ENCODE data around the gene ZNF776. TPM values are rescaled to one million over a fixed set of nuclear protein-coding genes. Genes with fewer than 3 reads are reported as not detected.
"Not testable (repeated sequence)": the region's sequence is repeated elsewhere in the genome, so short reads cannot be mapped to it uniquely, and the experiment has no call there.

The ZNF776 gene
- total RNA-seq: 10 to 100 TPM in 1 of 2 experiments, 1 to 10 TPM in 1; 8.9 to 14.7 TPM

DNA sequence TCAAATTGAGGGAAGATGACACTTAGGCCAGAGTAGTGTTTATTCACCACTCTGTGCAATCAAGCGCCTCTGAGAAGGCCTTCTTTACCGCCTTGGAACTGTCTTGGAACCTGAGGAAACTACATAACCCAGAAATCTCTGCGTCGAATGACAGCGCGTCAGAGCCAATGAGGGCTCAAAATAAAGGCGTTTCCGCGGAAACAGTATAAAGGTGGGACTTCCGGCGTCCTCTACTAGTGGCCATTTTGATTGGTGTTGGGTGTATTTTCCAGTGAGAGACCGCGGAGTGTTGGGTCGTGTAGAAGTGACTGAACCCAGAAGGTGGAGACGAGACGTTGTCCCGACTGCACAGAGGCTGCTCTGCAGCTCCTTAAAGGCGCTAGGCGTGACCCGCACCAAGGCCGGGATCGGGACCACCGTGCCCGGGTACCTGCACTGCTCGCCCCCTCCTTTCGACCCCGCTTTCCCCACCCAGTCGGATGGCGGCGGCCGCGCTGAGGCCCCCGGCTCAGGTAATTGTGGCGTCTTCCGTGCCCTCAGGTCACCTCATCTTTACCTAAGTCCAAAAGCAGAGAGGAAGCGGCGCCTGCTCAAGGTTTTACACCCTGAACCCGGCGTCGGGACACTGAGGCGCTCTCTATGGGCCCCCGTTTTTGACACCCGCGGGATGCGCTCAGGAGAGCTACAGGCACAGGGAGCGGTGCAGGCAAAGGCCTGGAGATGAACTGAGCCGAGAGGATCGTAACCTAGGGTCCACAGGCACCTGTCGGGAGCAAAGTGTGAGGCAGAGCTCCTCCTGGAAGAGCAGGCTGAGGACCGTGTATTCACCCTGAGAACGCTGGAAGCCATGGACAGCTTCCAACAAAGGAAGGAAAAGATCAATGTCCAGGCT, at the start of gene ZNF776:
Gene ZNF776 (plus strand): TSS at position 236 of the 892 bp plus-strand sequence. CDS start 244 bp downstream, at position 480.
- Mint-ChIP-seq H3K9me3 (ENCODE audit: low read depth) (peaks cover 29% of the 10 kb centered on the region), H3K27ac (peak within 1 kb of the TSS; percentile 98)

DNA sequence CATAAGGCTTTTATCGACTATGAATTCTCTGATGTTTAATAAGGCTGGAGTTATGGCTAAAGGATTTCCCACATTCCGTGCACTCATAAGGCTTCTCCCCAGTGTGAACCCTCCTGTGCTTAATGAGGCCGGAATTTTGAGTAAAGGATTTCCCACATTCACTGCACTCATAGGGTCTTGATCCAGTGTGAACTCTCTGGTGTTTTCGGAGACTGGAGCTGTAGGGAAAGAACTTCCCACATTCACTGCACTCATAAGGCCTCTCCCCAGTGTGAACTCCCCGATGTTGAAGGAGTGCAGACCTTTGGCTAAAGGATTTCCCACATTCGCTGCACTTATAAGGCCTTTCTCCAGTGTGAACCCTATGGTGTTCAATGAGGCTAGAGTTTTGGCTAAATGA, 45.0 kb upstream of the ZNF776 start:
- no peaks in the 10 kb centered on the region for H3K27me3 Mint-ChIP-seq
- no peak overlapping the region for H3K27ac Mint-ChIP-seq
- ATAC-seq (no peak), DNase-seq (no peak)
- peaks cover 6% of the 10 kb centered on the region for H3K4me1 Mint-ChIP-seq
- ChIA-PET CTCF (no interaction called here), POLR2A (no interaction called here)
- peaks cover 61% of the 10 kb centered on the region for H3K9me3 Mint-ChIP-seq (ENCODE audit: low read depth)
- H3K36me3 Mint-ChIP-seq (ENCODE audit: low read depth): peaks cover 92% of the 10 kb centered on the region
- no peak overlapping the region for H3K4me3 Mint-ChIP-seq
- intact Hi-C loops (cut with DNase I, micrococcal nuclease): no loop called here

More for the DNA sequence above, at the start of gene ZNF776:
- ChIA-PET POLR2A (interaction anchor here (0.7 to 1.9 kb wide), 4 partner anchors 20 to 198 kb away, joined by 3 to 8 read pairs (median 4); partner anchors contain the start of genes ZNF211 and ZNF671), CTCF (interaction anchor here (1.2 kb wide), 1 partner anchor 13 kb away, joined by 3 read pairs; no protein-coding TSS in a partner anchor)
- DNase-seq: peak; percentile 89
- ATAC-seq: peak; percentile 98
- intact Hi-C loops (cut with DNase I, micrococcal nuclease): loop anchor here (1.0 to 5.0 kb wide), 13 partner anchors 20 to 408 kb away; partner anchors contain the start of genes ZNF552 (in 2 of the 2), ZNF586 (in 2 of the 2), ZNF17 (in 1 of the 2) and ZNF211 (in 1 of the 2)
- Mint-ChIP-seq H3K27me3 (no peaks in the 10 kb centered on the region), H3K36me3 (ENCODE audit: low read depth) (peaks cover 54% of the 10 kb centered on the region), H3K4me1 (peaks cover 15% of the 10 kb centered on the region), H3K4me3 (peak within 1 kb of the TSS; percentile 93)

DNA sequence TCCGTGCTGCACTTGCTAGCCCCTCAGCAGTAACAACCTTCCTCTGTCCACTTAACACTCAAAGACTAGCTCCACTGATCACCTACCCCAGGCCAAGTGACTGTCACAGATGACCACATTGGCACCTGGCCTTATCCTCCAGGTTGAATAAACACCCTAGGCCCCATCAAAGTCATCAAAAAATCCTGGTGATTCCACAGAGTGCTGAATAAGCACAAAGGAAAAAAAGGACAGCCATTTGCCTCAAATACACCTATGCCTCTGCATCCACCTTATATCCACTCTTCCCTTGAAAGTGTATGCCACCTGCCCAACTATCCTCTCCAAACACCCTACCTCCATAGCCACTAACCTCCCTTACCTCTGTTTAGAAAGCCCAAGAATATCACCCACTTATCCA, 40.3 kb upstream of the ZNF776 start:
- Mint-ChIP-seq H3K4me1 (peaks cover 26% of the 10 kb centered on the region), H3K27me3 (no peaks in the 10 kb centered on the region), H3K36me3 (ENCODE audit: low read depth) (peaks cover 75% of the 10 kb centered on the region), H3K4me3 (no peak overlapping the region), H3K27ac (no peak overlapping the region), H3K9me3 (ENCODE audit: low read depth) (peaks cover 53% of the 10 kb centered on the region)
- ChIA-PET POLR2A (interaction anchor here (0.6 kb wide), 1 partner anchor 302 kb away, joined by 6 read pairs; no protein-coding TSS in a partner anchor), CTCF (no interaction called here)
- ATAC-seq (no peak), DNase-seq (no peak)
- intact Hi-C loops (cut with DNase I, micrococcal nuclease): no loop called here

DNA sequence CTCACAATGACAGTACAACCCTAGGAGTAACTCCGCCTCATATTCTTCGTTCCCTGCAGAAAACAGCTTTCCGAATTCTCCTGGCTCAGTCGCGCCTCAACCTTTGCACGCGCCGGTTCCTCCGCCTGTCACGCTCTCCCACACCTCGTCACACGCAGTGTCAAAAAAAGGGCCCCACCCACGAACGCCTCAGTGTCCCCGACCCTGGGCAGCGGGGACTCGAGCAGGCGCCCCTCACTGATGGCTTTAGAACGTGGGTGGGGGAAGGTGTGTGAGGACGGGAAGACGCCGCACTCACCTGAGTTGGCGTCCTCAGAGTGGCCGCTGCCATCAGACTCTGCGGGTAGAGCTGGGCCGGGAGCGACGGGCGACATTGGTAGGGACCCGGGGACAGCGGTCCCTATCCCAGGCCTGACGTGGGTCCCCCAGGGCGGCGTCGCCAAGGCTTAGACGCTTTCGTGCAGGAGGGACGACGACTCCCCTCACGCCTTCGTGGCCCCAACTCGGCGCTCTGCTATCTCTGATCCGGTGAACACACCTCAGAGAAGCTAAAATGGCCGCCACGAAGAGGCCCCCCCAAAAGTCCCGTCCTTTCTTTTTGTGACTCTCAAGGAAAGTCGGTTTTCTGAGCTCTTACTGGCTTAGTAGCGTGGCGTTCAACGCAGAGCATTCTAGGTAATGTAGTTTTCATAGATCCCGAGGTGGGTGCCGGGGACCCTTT, 37.8 kb upstream of the ZNF776 start, which contains the start of gene ZNF154:
Gene ZNF154 (minus strand): TSS at position 564 of the 721 bp plus-strand sequence. CDS start 233 bp downstream, at position 331.
- peaks cover 41% of the 10 kb centered on the region for H3K9me3 Mint-ChIP-seq (ENCODE audit: low read depth)
- H3K36me3 Mint-ChIP-seq (ENCODE audit: low read depth): peaks cover 55% of the 10 kb centered on the region
- ATAC-seq (peak; percentile 94), DNase-seq (peak; percentile 76)
- H3K27ac Mint-ChIP-seq: peak within 1 kb of the TSS; percentile 87
- H3K4me3 Mint-ChIP-seq: peak within 1 kb of the TSS; percentile 79
- CTCF ChIA-PET: interaction anchor here (0.5 to 1.3 kb wide), 3 partner anchors 17 to 320 kb away, joined by 3 read pairs; no protein-coding TSS in a partner anchor
- H3K27me3 Mint-ChIP-seq: no peaks in the 10 kb centered on the region
- intact Hi-C loops (cut with DNase I, micrococcal nuclease): loop anchor here (1.0 to 2.0 kb wide), 3 partner anchors 18 to 28 kb away; partner anchors contain the start of genes ZNF671 (in 2 of the 2) and ZNF551 (in 1 of the 2)
- POLR2A ChIA-PET: interaction anchor here (0.9 to 1.0 kb wide), 4 partner anchors 27 to 319 kb away, joined by 3 to 7 read pairs (median 4); partner anchors contain the start of genes ZNF548, ZNF551 and ZNF587
- H3K4me1 Mint-ChIP-seq: peaks cover 26% of the 10 kb centered on the region

GRCh38 chr19:57709616-57710015, 37.0 kb upstream of the ZNF776 start:
- peaks cover 39% of the 10 kb centered on the region for H3K9me3 Mint-ChIP-seq (ENCODE audit: low read depth)

DNA sequence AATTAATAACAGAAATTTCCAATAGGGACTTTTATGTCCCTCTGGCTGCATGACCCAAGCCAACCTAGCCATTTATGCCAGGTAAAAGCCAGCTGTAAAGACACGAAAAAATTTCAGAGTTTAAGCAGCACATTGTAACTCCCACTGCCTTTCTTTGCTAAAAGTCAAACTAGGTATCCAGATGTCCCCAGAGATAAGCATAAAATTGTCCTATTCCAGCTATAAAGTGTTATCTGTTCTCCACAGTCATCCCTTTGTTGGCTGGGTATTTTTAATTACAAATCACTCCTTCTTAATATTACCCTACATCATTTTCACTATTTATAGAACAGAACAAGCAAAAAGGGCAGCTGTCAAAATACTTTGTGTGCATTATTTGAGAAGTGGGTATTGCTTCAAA, 34.4 kb upstream of the ZNF776 start:
- no peak overlapping the region for H3K27ac Mint-ChIP-seq
- ChIA-PET CTCF (no interaction called here), POLR2A (interaction anchor here (0.6 kb wide), 1 partner anchor 17 kb away, joined by 5 read pairs; no protein-coding TSS in a partner anchor)
- peaks cover 16% of the 10 kb centered on the region for H3K4me1 Mint-ChIP-seq
- H3K4me3 Mint-ChIP-seq: no peak overlapping the region
- no peak for ATAC-seq
- DNase-seq: no peak
- no peaks in the 10 kb centered on the region for H3K27me3 Mint-ChIP-seq
- H3K9me3 Mint-ChIP-seq (ENCODE audit: low read depth): peaks cover 41% of the 10 kb centered on the region
- intact Hi-C loops (cut with DNase I, micrococcal nuclease): no loop called here
- peaks cover 49% of the 10 kb centered on the region for H3K36me3 Mint-ChIP-seq (ENCODE audit: low read depth)

More at GRCh38 chr19:57709616-57710015, 37.0 kb upstream of the ZNF776 start:
- no peak for ATAC-seq
- DNase-seq: no peak
- intact Hi-C loops (cut with DNase I, micrococcal nuclease): loop anchor here (1.0 to 2.0 kb wide), 3 partner anchors 17 to 29 kb away; partner anchors contain the start of genes ZNF671 (in 2 of the 2) and ZNF551 (in 1 of the 2)
- ChIA-PET CTCF (interaction anchor here (0.7 to 1.3 kb wide), 2 partner anchors 16 to 233 kb away, joined by 3 read pairs; no protein-coding TSS in a partner anchor), POLR2A (interaction anchor here (0.9 to 1.0 kb wide), 4 partner anchors 28 to 320 kb away, joined by 3 to 7 read pairs (median 4); partner anchors contain the start of genes ZNF548, ZNF551 and ZNF587)
- Mint-ChIP-seq H3K36me3 (ENCODE audit: low read depth) (peaks cover 54% of the 10 kb centered on the region), H3K4me3 (no peak overlapping the region), H3K27ac (peak overlapping the region; percentile 87), H3K27me3 (no peaks in the 10 kb centered on the region), H3K4me1 (peaks cover 26% of the 10 kb centered on the region)

DNA sequence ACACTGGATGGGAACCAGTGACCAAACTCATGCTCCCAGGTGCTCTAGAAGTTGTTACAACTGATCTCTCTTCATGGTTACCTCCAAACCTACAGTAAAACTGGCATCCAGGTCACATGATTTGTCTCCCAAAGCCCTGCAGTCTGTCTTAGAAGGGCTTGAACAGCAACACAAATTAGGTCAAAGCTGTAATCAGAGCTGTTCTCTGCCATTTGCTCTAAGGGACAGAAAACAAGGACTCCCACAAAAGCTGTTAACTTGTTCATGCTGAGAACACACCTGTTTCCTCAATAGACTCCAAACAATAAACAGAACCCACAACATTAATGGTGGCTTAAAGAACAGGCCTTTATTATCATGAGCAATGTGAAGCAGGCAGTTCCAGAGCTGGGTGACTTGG, 27.2 kb upstream of the ZNF776 start:
- CTCF ChIA-PET: no interaction called here
- Mint-ChIP-seq H3K9me3 (ENCODE audit: low read depth) (peaks cover 64% of the 10 kb centered on the region), H3K4me3 (no peak overlapping the region), H3K27me3 (no peaks in the 10 kb centered on the region), H3K27ac (no peak overlapping the region), H3K36me3 (ENCODE audit: low read depth) (peaks cover 77% of the 10 kb centered on the region), H3K4me1 (peaks cover 2% of the 10 kb centered on the region)
- DNase-seq: no peak
- intact Hi-C loops (cut with DNase I, micrococcal nuclease): no loop called here
- POLR2A ChIA-PET: no interaction called here
- no peak for ATAC-seq

GRCh38 chr19:57719901-57720519, 26.6 kb upstream of the ZNF776 start:
- H3K27ac Mint-ChIP-seq: no peak overlapping the region
- peaks cover 77% of the 10 kb centered on the region for H3K36me3 Mint-ChIP-seq (ENCODE audit: low read depth)
- ATAC-seq: no peak
- no peak for DNase-seq
- CTCF ChIA-PET: no interaction called here
- intact Hi-C loops (cut with DNase I, micrococcal nuclease): loop anchor here in 1 of 2 experiments (10.0 kb wide), 1 partner anchor 615 kb away; no protein-coding TSS in a partner anchor
- no peak overlapping the region for H3K4me3 Mint-ChIP-seq
- peaks cover 63% of the 10 kb centered on the region for H3K9me3 Mint-ChIP-seq (ENCODE audit: low read depth)
- H3K27me3 Mint-ChIP-seq: no peaks in the 10 kb centered on the region
- POLR2A ChIA-PET: no interaction called here
- H3K4me1 Mint-ChIP-seq: peaks cover 4% of the 10 kb centered on the region

GRCh38 chr19:57720878-57721277, 25.7 kb upstream of the ZNF776 start:
- Mint-ChIP-seq H3K4me3 (no peak overlapping the region), H3K27ac (no peak overlapping the region), H3K36me3 (ENCODE audit: low read depth) (peaks cover 76% of the 10 kb centered on the region), H3K9me3 (ENCODE audit: low read depth) (peaks cover 59% of the 10 kb centered on the region), H3K4me1 (peaks cover 5% of the 10 kb centered on the region), H3K27me3 (no peaks in the 10 kb centered on the region)
- CTCF ChIA-PET: no interaction called here
- no peak for DNase-seq
- POLR2A ChIA-PET: no interaction called here
- intact Hi-C loops (cut with DNase I, micrococcal nuclease): loop anchor here in 1 of 2 experiments (10.0 kb wide), 1 partner anchor 616 kb away; no protein-coding TSS in a partner anchor
- ATAC-seq: no peak

DNA sequence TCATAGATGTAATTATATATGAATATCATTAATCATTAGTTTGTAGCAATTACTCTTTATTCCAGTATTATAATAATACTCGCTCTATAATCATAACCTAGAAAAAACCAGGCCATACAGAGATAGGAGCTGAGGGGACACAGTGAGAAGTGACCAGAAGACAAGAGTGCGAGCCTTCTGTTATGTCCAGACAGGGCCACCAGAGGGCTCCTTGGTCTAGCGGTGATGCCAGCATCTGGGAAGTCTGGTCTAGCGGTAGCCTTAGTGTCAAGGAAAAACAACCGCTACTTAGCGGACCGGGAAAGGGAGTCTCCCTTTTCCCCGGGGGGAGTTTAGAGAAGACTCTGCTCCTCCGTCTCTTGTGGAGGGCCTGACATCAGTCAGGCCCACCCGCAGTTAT, 8.3 kb upstream of the ZNF776 start:
- peak; percentile 61 for DNase-seq
- H3K4me1 Mint-ChIP-seq; H3K27ac Mint-ChIP-seq; H3K36me3 Mint-ChIP-seq (ENCODE audit: low read depth); POLR2A ChIA-PET; ATAC-seq; H3K9me3 Mint-ChIP-seq (ENCODE audit: low read depth); H3K4me3 Mint-ChIP-seq; H3K27me3 Mint-ChIP-seq: not testable (repeated sequence)
- intact Hi-C loops (cut with DNase I, micrococcal nuclease): loop anchor here (1.0 to 5.0 kb wide), 3 partner anchors 164 to 419 kb away; no protein-coding TSS in a partner anchor
- CTCF ChIA-PET: interaction anchor here (1.2 to 1.7 kb wide), 2 partner anchors 11 to 77 kb away, joined by 3 read pairs; partner anchors contain the start of gene ZNF671

Measured in activated CD4-positive, alpha-beta T cell treated with anti-CD3 and anti-CD28 coated beads for 36 hours (primary cell).